ENCODE measurements around the gene TMEM263.

DNA sequence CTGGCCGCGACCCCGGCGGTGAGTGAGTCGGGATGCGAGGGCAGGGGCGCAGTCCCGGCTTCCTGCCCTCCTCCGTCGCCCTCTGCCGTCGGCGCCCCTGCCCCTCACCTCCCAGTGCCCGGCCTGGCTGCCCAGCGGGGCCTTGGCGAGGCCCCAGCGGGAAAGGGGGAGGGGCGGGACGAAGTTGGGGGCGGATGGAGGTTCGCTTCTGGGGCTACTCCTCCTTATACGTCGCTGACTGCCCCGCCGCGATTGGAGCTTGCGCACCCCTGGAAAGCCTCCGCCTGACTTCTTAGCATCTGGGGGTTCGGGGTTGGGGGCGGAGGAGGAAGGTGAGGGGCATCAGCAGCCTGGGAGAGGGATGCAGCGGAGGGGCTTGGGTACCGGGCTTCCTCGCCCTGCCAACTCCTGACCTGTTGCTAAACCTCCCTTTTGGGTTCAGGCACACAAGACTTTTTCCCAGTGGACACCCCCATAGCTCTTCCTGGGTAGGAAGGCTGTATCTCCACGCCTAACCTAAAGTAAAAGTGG lies 406 bp downstream of the TMEM263 start:
- no peak for TF ChIP-seq FIP1L1 (IDR thresholded peaks at IDR 0.05; ENCODE audit: low read depth, low read length, poor library complexity, severe bottlenecking)
- TF ChIP-seq FOSL1 (tag; conservative IDR thresholded peaks at IDR 0.05) = 0 out of 2 replicates have a peak, but pooled peaks have one; percentile 6
